MM.1S (cell line): ENCODE results near the gene LEP.
"Not testable (repeated sequence)": the region's sequence is repeated elsewhere in the genome, so short reads cannot be mapped to it uniquely, and the experiment has no call there.

Source experiments
- DNase-seq: peaks from one replicate; pipeline ENCODE4 v3.0.0-alpha.2; 2015
- H2AFZ ChIP-seq: fragments of 300-600 bp; sonication (generic); 2 replicates; pipeline ENCODE4 v1.6.0; 2016; ENCODE audit warnings: antibody characterized with exemption, low read length
- H3F3A ChIP-seq: fragments of 300-600 bp; sonication (generic); 2 replicates; pipeline ENCODE4 v1.6.1; 2016; ENCODE audit warnings: mild to moderate bottlenecking, antibody characterized with exemption, low read length, moderate library complexity, mixed read lengths; ENCODE audit not compliant: insufficient read depth
- H3K27ac ChIP-seq: fragments of 300-600 bp; sonication (generic); 2 replicates; pipeline ENCODE4 v1.5.1; 2016; ENCODE audit warnings: mild to moderate bottlenecking, low read length
- H3K27me3 ChIP-seq: fragments of 300-600 bp; sonication (generic); replicated peaks from 2 replicates; pipeline ENCODE4 v1.6.0; 2016; ENCODE audit warnings: low read length; ENCODE audit not compliant: insufficient read depth
- H3K36me3 ChIP-seq: fragments of 300-600 bp; sonication (generic); replicated peaks from 2 replicates; pipeline ENCODE4 v1.6.1; 2016; ENCODE audit warnings: mild to moderate bottlenecking, low read length, mixed read lengths; ENCODE audit not compliant: insufficient read depth
- H3K4me1 ChIP-seq: fragments of 300-600 bp; sonication (generic); 2 replicates; pipeline ENCODE4 v1.6.1; 2016; ENCODE audit warnings: low read length, mixed read lengths
- H3K4me2 ChIP-seq: fragments of 300-600 bp; sonication (generic); 2 replicates; pipeline ENCODE4 v1.6.0; 2016; ENCODE audit warnings: low read depth, low read length
- H3K4me3 ChIP-seq: fragments of 300-600 bp; sonication (generic); 2 replicates; pipeline ENCODE4 v1.5.1; 2016; ENCODE audit warnings: low read length, mixed read lengths
- H3K79me2 ChIP-seq: fragments of 300-600 bp; sonication (generic); 2 replicates; pipeline ENCODE4 v1.6.1; 2016; ENCODE audit warnings: mixed run types, low read length, mixed read lengths
- H3K9ac ChIP-seq: fragments of 300-600 bp; sonication (generic); 2 replicates; pipeline ENCODE4 v1.6.1; 2016; ENCODE audit warnings: low read length, mixed read lengths
- H3K9me2 ChIP-seq: fragments of 300-600 bp; sonication (generic); replicated peaks from 2 replicates; pipeline ENCODE4 v1.6.1; 2016; ENCODE audit warnings: mild to moderate bottlenecking, low read length, mixed read lengths; ENCODE audit not compliant: insufficient read depth
- H3K9me3 ChIP-seq: fragments of 300-600 bp; sonication (generic); replicated peaks from 2 replicates; pipeline ENCODE4 v1.6.1; 2016; ENCODE audit warnings: mild to moderate bottlenecking, low read length, mixed read lengths; ENCODE audit not compliant: insufficient read depth
- H4K20me1 ChIP-seq: fragments of 300-600 bp; sonication (generic); 2 replicates; pipeline ENCODE4 v1.6.1; 2016; ENCODE audit warnings: mild to moderate bottlenecking, low read length, moderate library complexity, mixed read lengths; ENCODE audit not compliant: insufficient read depth
- CTCF ChIP-seq: fragments of 300-600 bp; sonication (generic); IDR thresholded peaks from 2 replicates; pipeline ENCODE4 v1.5.1; 2016; ENCODE audit warnings: antibody characterized with exemption, low read length, mixed read lengths
- EZH2 ChIP-seq: fragments of 300-600 bp; sonication (generic); optimal IDR thresholded peaks from 2 replicates; pipeline ENCODE3; 2017; ENCODE audit warnings: low read depth, mild to moderate bottlenecking, antibody characterized with exemption, low read length, mixed read lengths
- EZH2phosphoT487 ChIP-seq: fragments of 300-600 bp; sonication (generic); IDR thresholded peaks from 2 replicates; pipeline ENCODE4 v1.6.1; 2018; ENCODE audit warnings: antibody characterized with exemption, low read length

LEP gene

GRCh38 chr7:128281605-128282380 is 40.7 kb downstream of the LEP start:
- H4K20me1 ChIP-seq = no peaks in the 10 kb centered on the region
- no peaks in the 10 kb centered on the region for H3K9me3 ChIP-seq
- no peaks in the 10 kb centered on the region for H3K9me2 ChIP-seq
- no peak for TF ChIP-seq EZH2phosphoT487
- no peak for TF ChIP-seq CTCF
- no peak for TF ChIP-seq EZH2
- H3F3A ChIP-seq = no peaks in the 10 kb centered on the region
- no peaks in the 10 kb centered on the region for H3K79me2 ChIP-seq
- no peak overlapping the region for H3K4me2 ChIP-seq
- H2AFZ ChIP-seq = no peak overlapping the region
- H3K27me3 ChIP-seq = no peaks in the 10 kb centered on the region
- no peak for DNase-seq
- no peak overlapping the region for H3K4me3 ChIP-seq
- H3K27ac ChIP-seq = no peak overlapping the region
- H3K36me3 ChIP-seq = no peaks in the 10 kb centered on the region
- no peaks in the 10 kb centered on the region for H3K4me1 ChIP-seq
- no peak overlapping the region for H3K9ac ChIP-seq

- Histone ChIP-seq H3F3A (no peaks in the 10 kb centered on the region), H3K4me1 (no peaks in the 10 kb centered on the region), H3K4me3 (no peak overlapping the region), H4K20me1 (no peaks in the 10 kb centered on the region), H2AFZ (no peak overlapping the region), H3K27me3 (no peaks in the 10 kb centered on the region), H3K9ac (no peak overlapping the region), H3K36me3 (no peaks in the 10 kb centered on the region), H3K79me2 (no peaks in the 10 kb centered on the region), H3K9me3 (no peaks in the 10 kb centered on the region), H3K4me2 (no peak overlapping the region), H3K27ac (no peak overlapping the region), H3K9me2 (no peaks in the 10 kb centered on the region)
- TF ChIP-seq EZH2 (no peak), CTCF (no peak), EZH2phosphoT487 (no peak)
- no peak for DNase-seq
Observed at GRCh38 chr7:128284102-128284501, 43.0 kb downstream of the LEP start.

- H3K4me2 ChIP-seq = no peak overlapping the region
- H3K9me3 ChIP-seq = no peaks in the 10 kb centered on the region
- H3K36me3 ChIP-seq = no peaks in the 10 kb centered on the region
- H3K9ac ChIP-seq = no peak overlapping the region
- H3K9me2 ChIP-seq = no peaks in the 10 kb centered on the region
- TF ChIP-seq CTCF (no peak), EZH2phosphoT487 (no peak), EZH2 (no peak)
- H3K27me3 ChIP-seq = no peaks in the 10 kb centered on the region
- no peak overlapping the region for H3K27ac ChIP-seq
- H4K20me1 ChIP-seq = no peaks in the 10 kb centered on the region
- no peak for DNase-seq
- H2AFZ ChIP-seq = no peak overlapping the region
- no peaks in the 10 kb centered on the region for H3F3A ChIP-seq
- H3K4me3 ChIP-seq = no peak overlapping the region
- H3K4me1 ChIP-seq = no peaks in the 10 kb centered on the region
- no peaks in the 10 kb centered on the region for H3K79me2 ChIP-seq
Observed at GRCh38 chr7:128287556-128287955, 46.5 kb downstream of the LEP start.

- H3K4me1 ChIP-seq, H3K9me2 ChIP-seq, H3K36me3 ChIP-seq, DNase-seq, H2AFZ ChIP-seq, H3K9me3 ChIP-seq, H3K27ac ChIP-seq, H3K79me2 ChIP-seq, H4K20me1 ChIP-seq, H3K4me2 ChIP-seq, H3K27me3 ChIP-seq, H3K4me3 ChIP-seq, H3F3A ChIP-seq, H3K9ac ChIP-seq: not testable (repeated sequence)
Observed at GRCh38 chr7:128298004-128298403, 56.9 kb downstream of the LEP start.
